ENCODE measurements around the gene CXCL8. TPM values are rescaled to one million over a fixed set of nuclear protein-coding genes. Genes with fewer than 3 reads are reported as not detected.
"Not testable (repeated sequence)": the region's sequence is repeated elsewhere in the genome, so short reads cannot be mapped to it uniquely, and the experiment has no call there.

CXCL8 gene
- total RNA-seq (1 to 10 TPM in 3 of 9 donors, under 1 TPM in 3, not detected in 3; 0.15 to 7.5 (median 1.7) TPM), polyA plus RNA-seq (under 1 TPM; 0.42 to 0.69 TPM)
- long read RNA-seq, donor 1, partial matches to known transcripts: 0 of 1 reads
- long read RNA-seq, donor 1, other reads (novel, unspliced or antisense): 0 of 1 reads
- long read RNA-seq, donor 2, partial matches to known transcripts: 0 of 2 reads
- long read RNA-seq, donor 2, other reads (novel, unspliced or antisense): 0 of 2 reads
- long read RNA-seq, donor 3: 0 reads

DNA sequence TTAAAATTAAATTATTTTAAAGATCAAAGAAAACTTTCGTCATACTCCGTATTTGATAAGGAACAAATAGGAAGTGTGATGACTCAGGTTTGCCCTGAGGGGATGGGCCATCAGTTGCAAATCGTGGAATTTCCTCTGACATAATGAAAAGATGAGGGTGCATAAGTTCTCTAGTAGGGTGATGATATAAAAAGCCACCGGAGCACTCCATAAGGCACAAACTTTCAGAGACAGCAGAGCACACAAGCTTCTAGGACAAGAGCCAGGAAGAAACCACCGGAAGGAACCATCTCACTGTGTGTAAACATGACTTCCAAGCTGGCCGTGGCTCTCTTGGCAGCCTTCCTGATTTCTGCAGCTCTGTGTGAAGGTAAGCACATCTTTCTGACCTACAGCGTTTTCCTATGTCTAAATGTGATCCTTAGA lies at the start of gene CXCL8:
Gene CXCL8, plus strand, starts transcription at position 217 of the 426 bp plus-strand sequence. Its CDS starts 90 bp downstream, at position 307.
- H3K4me3 ChIP-seq: peak within 1 kb of the TSS in 1 of 12 donors; percentile 5
- no peaks in the 10 kb centered on the region for H3K36me3 ChIP-seq
- H3K4me1 ChIP-seq: peaks cover 0 to 29% (median 6%) of the 10 kb centered on the region in 12 donors
- no peaks in the 10 kb centered on the region for H3K27me3 ChIP-seq
- peak within 1 kb of the TSS in 2 of 12 donors; percentile 4 to 29 for H3K27ac ChIP-seq
- peak; percentile 61 to 72 (median 67) for DNase-seq
- TF ChIP-seq CTCF (IDR thresholded peaks at IDR 0.05): no peak
- TF ChIP-seq POLR2A (IDR thresholded peaks at IDR 0.05): no peak
- WGBS, 4 donors: 23 to 40% (median 30%) methylated on average over 7 of the region's 7 CpGs
- intact Hi-C loops (cut with DNase I): no loop called here
- ATAC-seq: peak; percentile 82 to 96 (median 86)
- peaks cover 0 to 6% (median 1%) of the 10 kb centered on the region in 12 donors for H3K9me3 ChIP-seq

- H3K27ac ChIP-seq; intact Hi-C loops (cut with DNase I); H3K36me3 ChIP-seq; H3K4me3 ChIP-seq; H3K9me3 ChIP-seq; DNase-seq; H3K27me3 ChIP-seq; ATAC-seq: not testable (repeated sequence)
- WGBS, 4 donors: 82 to 92% (median 90%) methylated on average over 4 of the region's 4 CpGs
- H3K4me1 ChIP-seq: peaks cover 0 to 11% (median 0%) of the 10 kb centered on the region in 12 donors
These were observed 49.2 kb upstream of the CXCL8 start for GRCh38 chr4:73691201-73691600.

DNA sequence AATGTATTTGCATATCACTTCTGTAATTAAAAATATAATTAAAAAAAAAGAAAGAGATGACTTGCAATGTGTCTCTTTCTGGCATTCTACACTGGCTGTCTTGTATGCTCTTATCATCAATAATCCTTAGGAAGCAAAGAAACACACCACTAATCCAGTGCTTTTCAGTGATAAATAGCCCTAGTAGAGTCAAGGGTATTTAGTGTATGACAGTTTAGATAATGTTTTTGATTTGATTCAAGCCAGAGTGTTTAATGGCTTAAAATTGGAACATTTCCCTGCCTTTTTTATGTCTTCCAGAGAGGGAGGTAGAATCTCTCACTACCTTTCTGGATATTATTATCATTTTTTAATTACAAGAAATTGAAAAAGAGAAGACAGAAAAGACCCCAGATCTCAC lies 48.6 kb upstream of the CXCL8 start:
- H3K4me3 ChIP-seq: no peak overlapping the region
- no peaks in the 10 kb centered on the region for H3K9me3 ChIP-seq
- TF ChIP-seq CTCF (IDR thresholded peaks at IDR 0.05): no peak
- no peak for TF ChIP-seq POLR2A (IDR thresholded peaks at IDR 0.05)
- intact Hi-C loops (cut with DNase I): no loop called here
- H3K4me1 ChIP-seq: peaks cover 0 to 11% (median 0%) of the 10 kb centered on the region in 12 donors
- no peak overlapping the region for H3K27ac ChIP-seq
- H3K27me3 ChIP-seq: no peaks in the 10 kb centered on the region
- DNase-seq: no peak
- H3K36me3 ChIP-seq: no peaks in the 10 kb centered on the region
- no peak for ATAC-seq

DNA sequence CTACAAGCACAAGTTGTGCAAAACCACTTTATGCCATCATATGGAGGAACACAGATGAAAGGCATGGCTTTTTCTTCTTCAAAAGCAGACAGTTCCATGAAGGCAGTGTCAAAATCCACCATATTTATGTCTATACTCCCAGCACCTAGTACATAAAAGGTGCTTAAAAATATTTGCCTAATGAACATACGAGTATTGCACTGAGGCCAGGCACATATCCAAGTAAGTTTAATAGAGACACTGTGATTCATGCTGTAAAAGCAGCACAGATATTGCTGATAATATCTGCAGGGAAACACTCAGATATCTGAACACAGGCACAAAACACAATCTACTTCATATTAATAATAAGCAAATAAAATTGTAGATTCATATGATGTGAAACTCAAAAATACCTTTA lies 48.1 kb upstream of the CXCL8 start:
- ATAC-seq: no peak
- no peak overlapping the region for H3K4me3 ChIP-seq
- H3K9me3 ChIP-seq: no peaks in the 10 kb centered on the region
- no peaks in the 10 kb centered on the region for H3K36me3 ChIP-seq
- no peaks in the 10 kb centered on the region for H3K27me3 ChIP-seq
- H3K27ac ChIP-seq: no peak overlapping the region
- TF ChIP-seq POLR2A (IDR thresholded peaks at IDR 0.05): no peak
- no peak for TF ChIP-seq CTCF (IDR thresholded peaks at IDR 0.05)
- peaks cover 0 to 11% (median 0%) of the 10 kb centered on the region in 12 donors for H3K4me1 ChIP-seq
- 71 to 81% (median 79%) methylated on average over 1 of the region's 1 CpG for WGBS, 4 donors
- DNase-seq: no peak
- intact Hi-C loops (cut with DNase I): no loop called here

GRCh38 chr4:73692701-73693100 lies 47.7 kb upstream of the CXCL8 start:
- Histone ChIP-seq H3K27me3 (no peaks in the 10 kb centered on the region), H3K4me1 (peaks cover 0 to 11% (median 0%) of the 10 kb centered on the region in 12 donors), H3K36me3 (no peaks in the 10 kb centered on the region), H3K27ac (no peak overlapping the region), H3K4me3 (no peak overlapping the region), H3K9me3 (no peaks in the 10 kb centered on the region)
- TF ChIP-seq CTCF (IDR thresholded peaks at IDR 0.05) (no peak), POLR2A (IDR thresholded peaks at IDR 0.05) (no peak)
- 90 to 92% (median 90%) methylated on average over 2 of the region's 2 CpGs for WGBS, 4 donors
- no peak for DNase-seq
- no peak for ATAC-seq
- intact Hi-C loops (cut with DNase I): no loop called here
